GM12864 (cell line): ENCODE data around the gene MRPS11.
"Not testable (repeated sequence)": the region's sequence is repeated elsewhere in the genome, so short reads cannot be mapped to it uniquely, and the experiment has no call there.

Source experiments
- DNase-seq: peaks from one replicate; pipeline ENCODE4 v3.0.0-alpha.2; 2011; ENCODE audit warnings: low read depth
- H3K4me3 ChIP-seq: 2 replicates; pipeline ENCODE4 v1.5.1; 2011; ENCODE audit warnings: mild to moderate bottlenecking, low read depth, low read length, control low read depth
- TF ChIP-seq, protein P1 (sequence below): IDR thresholded peaks from 2 replicates; pipeline ENCODE4 v1.5.1; 2011; ENCODE audit warnings: low read depth, mild to moderate bottlenecking, moderate library complexity, low read length, control low read depth, inconsistent platforms; ENCODE audit errors: missing control alignments

The MRPS11 gene

GRCh38 chr15:88518903-88519302 lies 51.4 kb downstream of the MRPS11 start:
- DNase-seq = no peak
- H3K4me3 ChIP-seq = no peak overlapping the region
- TF ChIP-seq, protein P1, sequence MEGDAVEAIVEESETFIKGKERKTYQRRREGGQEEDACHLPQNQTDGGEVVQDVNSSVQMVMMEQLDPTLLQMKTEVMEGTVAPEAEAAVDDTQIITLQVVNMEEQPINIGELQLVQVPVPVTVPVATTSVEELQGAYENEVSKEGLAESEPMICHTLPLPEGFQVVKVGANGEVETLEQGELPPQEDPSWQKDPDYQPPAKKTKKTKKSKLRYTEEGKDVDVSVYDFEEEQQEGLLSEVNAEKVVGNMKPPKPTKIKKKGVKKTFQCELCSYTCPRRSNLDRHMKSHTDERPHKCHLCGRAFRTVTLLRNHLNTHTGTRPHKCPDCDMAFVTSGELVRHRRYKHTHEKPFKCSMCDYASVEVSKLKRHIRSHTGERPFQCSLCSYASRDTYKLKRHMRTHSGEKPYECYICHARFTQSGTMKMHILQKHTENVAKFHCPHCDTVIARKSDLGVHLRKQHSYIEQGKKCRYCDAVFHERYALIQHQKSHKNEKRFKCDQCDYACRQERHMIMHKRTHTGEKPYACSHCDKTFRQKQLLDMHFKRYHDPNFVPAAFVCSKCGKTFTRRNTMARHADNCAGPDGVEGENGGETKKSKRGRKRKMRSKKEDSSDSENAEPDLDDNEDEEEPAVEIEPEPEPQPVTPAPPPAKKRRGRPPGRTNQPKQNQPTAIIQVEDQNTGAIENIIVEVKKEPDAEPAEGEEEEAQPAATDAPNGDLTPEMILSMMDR = no peak

GRCh38 chr15:88524094-88524493 lies 56.6 kb downstream of the MRPS11 start:
- H3K4me3 ChIP-seq, DNase-seq: not testable (repeated sequence)

DNA sequence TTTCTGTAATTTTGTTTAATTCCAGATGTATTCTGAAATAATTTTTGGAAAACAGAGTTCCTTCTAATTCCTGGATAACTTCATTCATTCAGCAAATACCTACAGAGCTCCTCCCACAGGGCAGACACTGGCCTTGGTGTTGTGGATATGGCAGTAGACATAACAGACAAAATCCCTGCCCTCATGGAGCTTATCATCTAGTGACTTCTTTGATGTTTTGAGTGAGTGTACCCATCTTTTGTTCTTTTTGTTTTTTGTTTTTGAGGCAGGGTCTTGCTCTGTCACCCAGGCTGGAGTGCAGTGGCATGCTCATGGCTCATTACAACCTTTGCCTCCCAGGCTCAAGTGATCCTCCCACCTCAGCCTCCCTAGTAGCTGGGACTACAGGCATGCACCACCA lies 57.9 kb downstream of the MRPS11 start:
- TF ChIP-seq, protein P1 = no peak
- no peak for DNase-seq
- no peak overlapping the region for H3K4me3 ChIP-seq

GRCh38 chr15:88526247-88526879 lies 58.9 kb downstream of the MRPS11 start:
- TF ChIP-seq, protein P1 = no peak
- no peak for DNase-seq

GRCh38 chr15:88529021-88529630 lies 61.6 kb downstream of the MRPS11 start:
- DNase-seq = no peak
- TF ChIP-seq, protein P1 = no peak

More at GRCh38 chr15:88526247-88526879, 58.9 kb downstream of the MRPS11 start:
- H3K4me3 ChIP-seq = no peak overlapping the region

More at GRCh38 chr15:88529021-88529630, 61.6 kb downstream of the MRPS11 start:
- H3K4me3 ChIP-seq = no peak overlapping the region
